DOHH2 (cell line): Measurements from ENCODE around the gene MT1F.

Experiments used
- CTCF ChIP-seq: fragments of 200-600 bp; sonication (generic); IDR thresholded peaks from one replicate; pipeline ENCODE4 v1.5.1; 2014; ENCODE audit warnings: antibody characterized with exemption, mild to moderate bottlenecking, low read depth, low read length; ENCODE audit not compliant: poor library complexity, severe bottlenecking
- EZH2phosphoT487 ChIP-seq: fragments of 200-600 bp; sonication (generic); IDR thresholded peaks from 2 replicates; pipeline ENCODE4 v1.6.1; 2017; ENCODE audit warnings: borderline replicate concordance, mild to moderate bottlenecking, antibody characterized with exemption, low read length, moderate library complexity, mixed read lengths

DNA sequence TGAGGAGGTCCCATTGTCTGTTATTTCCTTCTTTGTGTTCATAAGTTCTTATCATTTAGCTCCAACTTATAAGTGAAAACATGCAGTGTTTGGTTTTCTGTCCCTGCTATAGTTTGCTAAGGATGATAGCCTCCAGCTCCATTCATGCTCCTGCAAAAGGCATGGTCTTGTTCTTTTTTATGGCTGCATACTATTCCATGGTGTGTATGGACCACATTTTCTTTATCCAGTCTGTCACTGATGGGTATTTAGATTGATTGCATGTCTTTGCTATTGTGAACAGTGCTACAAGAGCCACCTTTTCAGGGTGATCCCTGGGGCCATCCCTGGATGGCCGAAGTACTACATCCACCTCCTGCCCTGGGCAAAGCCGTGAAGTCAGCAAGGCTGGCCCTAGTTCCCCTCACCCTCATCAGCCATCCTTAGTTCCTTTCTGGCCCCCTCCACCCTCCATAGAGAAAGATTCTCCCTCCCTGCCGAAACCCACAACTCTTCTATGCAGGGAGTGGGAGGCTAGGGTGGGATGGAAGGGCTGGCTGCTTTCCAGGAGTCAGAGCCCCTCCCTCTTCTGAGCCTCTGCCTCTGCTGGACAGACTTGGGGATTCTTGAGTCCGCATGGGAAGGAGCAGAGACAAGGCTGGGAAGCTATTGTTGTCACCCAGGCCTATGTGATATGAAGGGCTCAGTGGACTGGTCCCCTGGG is 32.8 kb downstream of the MT1F start:
- no peak for TF ChIP-seq CTCF
- TF ChIP-seq EZH2phosphoT487: no peak
